ENCODE measurements around the gene REG1B.
"Not testable (repeated sequence)": the region's sequence is repeated elsewhere in the genome, so short reads cannot be mapped to it uniquely, and the experiment has no call there.

The REG1B gene

DNA sequence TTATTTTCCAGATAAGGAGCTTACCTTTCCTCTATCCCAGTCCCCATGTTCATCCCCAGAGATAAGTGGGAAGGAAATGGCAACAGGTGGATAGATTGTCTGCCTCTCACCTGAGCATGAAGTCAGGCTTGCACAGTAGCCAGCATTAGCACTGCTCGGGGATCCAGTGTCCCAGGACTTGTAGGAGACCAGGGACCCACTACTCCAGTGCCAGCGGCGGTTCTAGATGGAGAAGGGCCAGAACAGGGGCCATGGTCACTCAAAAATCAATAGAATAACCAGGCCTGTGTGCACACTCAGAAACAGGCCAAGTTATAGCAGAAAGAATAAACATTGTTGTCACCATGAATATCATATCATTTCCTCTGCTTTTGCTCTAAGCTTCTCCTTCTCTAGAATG, 2.4 kb downstream of the REG1B start:
- FAIRE-seq (no peak), DNase-seq (ENCODE audit: insufficient read length, low spot score) (no peak)

DNA sequence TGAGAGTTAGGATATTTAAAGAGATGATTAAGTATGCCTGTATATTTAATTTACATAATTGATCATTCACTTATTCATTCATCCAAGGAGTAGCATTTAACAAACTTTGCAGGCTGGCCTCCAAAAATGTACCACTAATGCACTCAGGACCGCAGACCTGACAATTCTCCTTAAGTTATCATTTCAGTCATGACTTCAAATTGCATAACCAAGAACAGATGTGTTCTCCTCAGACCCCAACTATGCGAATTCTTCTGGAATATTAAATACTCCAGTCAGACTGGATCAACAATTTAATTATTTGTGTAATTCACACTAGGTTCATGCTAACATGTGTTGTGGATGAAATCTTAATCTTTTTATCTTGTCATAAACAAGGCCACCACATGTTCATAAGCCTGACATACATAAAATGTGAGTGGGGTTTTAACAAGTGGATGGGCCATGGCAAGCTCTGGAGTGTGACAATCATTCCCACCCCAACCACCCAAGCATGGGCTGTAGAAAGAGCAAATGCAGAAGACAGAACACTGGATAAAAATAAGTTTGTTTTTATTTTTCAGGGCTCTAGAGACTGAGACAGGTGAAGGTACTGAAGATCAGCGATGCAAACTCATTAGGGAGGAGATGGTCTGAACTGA, 3.2 kb downstream of the REG1B start:
- FAIRE-seq, result no peak
- no peak for DNase-seq (ENCODE audit: insufficient read length, low spot score)

DNA sequence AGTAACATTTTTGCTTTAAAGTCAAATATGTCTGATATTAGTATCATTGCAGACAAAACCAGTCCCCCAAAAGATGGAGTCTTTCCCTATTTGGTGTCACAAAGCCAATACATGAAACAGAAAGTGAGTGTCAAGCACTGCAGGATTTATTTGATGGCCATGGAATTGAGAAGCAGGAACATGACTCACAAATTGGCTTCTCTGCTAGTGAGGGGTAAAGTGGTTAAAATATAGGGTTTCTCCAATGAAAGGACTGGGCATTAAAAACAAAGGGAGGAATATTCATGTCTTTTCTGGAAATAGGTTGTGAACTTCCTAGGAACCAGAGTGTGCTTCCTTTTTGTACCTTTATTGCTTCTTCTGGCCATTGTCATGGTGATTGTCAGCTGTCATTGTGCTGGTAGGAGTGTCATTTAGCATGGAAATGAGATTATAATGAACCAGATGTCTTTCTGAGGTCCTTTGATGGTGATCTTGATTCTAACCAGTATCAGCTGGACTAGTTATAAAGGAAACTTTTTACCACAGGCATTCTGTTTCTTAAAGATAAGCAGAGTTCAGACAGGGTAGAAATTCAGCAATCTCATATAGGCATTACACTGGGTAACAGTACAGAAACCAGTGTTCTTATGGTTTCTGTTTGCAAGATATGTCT, 4.1 kb downstream of the REG1B start:
- DNase-seq (ENCODE audit: insufficient read length, low spot score), result no peak
- FAIRE-seq, result no peak

DNA sequence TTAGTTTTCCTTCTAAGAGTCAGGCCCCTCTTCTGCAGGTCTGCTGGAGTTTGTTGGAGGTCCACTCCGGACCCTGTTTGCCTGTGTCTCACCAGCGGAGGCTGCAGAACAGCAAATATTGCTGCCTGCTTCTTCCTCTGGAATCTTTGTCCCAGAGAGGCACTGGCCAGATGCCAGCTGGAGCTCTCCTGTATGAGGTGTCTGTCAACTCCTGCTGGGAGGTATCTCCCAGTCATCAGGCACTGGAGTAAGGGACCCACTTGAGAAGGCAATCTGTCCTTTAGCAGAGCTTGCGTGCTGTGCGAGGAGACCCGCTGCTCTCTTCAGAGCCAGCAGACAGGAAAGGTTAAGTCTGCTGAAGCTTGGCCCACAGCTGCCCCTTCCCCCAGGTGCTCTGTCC, 4.8 kb downstream of the REG1B start:
- no peak for FAIRE-seq
- no peak for DNase-seq (ENCODE audit: insufficient read length, low spot score)

DNA sequence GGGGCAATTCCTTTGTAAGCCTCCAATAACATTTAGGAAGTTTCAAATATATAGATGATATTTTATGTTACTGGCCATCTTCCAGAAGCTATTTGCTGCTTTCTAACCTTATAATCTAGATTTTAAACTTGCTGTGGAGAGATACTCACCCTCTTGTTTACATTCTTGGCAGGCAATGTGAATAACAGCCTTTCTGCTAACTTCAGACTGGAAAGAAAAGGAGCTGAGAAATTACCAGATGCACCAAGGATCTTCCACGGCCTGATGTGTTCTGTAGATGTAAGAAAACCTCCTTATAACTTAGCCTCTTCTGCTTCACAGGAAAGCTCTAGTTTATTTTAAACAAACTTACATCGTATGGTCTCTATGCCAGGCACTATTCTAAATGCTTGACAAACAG, 16.7 kb downstream of the REG1B start:
- FAIRE-seq, result no peak
- no peak for DNase-seq (ENCODE audit: insufficient read length, low spot score)

DNA sequence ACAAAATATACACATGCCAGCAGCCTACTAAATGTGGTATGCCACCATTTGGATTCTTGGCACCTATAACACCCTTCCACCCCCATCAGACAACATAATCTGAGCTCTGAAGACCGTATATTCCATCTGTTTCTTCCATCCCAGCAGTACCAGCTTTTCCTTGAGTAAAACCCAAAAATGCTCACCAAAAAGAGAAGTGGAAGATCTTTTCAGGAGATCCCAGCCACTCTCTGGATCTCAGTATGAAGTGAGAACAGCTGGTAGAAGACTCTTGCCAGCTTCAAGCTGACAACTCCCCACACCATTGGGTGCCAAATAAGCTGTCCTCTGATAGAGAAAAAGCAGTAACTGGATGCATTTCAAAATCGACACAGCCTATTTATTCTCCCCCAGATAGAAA, 22.6 kb downstream of the REG1B start:
- FAIRE-seq, result no peak
- DNase-seq (ENCODE audit: insufficient read length, low spot score), result no peak

DNA sequence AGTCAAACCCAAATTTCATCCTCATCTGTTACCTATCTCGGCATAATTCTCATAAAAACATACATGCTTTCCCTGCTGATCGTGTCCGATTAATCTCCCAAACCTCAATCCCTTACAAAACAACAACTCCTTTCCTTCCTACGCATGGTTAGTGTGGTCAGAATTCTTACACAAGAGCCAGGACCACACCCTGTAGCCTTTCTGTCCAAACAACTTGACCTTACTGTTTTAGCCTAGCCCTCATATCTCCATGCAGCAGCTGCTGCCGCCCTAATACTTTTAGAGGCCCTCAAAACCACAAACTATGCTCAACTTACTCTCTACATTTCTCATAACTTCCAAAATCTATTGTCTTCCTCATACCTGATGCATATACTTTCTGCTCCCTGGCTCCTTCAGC, 33.0 kb downstream of the REG1B start:
- FAIRE-seq, result not testable (repeated sequence)

DNA sequence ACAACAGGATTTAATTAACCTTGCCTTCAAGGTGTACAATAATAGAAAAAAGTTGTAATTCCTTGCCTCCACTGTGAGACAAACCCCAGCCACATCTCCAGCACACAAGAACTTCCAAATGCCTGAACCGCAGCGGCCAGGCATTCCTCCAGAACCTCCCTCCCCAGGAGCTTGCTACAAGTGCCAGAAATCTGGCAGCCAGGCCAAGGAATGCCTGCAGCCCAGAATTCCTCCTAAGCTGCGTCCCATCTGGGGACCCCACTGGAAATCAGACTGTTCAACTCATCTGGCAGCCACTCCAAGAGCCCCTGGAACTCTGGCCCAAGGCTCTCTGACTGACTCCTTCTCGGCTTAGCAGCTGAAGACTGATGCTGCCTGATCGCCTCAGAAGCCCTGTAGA, 34.3 kb downstream of the REG1B start:
- not testable (repeated sequence) for FAIRE-seq; DNase-seq (ENCODE audit: insufficient read length, low spot score)

More for the DNA sequence above, 33.0 kb downstream of the REG1B start:
- not testable (repeated sequence) for DNase-seq (ENCODE audit: insufficient read length, low spot score)

DNA sequence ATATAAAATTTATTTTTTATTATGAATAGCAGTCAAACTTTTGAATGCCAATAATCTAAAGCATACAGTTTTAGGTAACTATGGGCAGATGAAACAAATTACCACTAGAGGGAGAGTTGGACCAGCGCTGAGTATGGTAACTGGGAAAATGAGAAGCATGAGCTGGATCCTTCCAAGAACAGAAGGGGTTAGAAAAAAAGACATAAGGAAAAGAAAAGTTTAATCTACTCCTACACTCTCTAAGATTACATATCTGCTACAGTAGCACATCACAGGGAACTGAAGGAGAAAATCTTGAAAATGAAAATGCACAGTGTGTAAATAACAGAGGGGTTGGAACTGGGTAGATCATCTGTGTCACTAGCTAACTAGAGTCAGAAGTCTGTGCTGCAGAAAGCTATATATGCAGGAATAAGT, 46.8 kb downstream of the REG1B start:
- FAIRE-seq (no peak), DNase-seq (ENCODE audit: insufficient read length, low spot score) (peak; percentile 4)

DNA sequence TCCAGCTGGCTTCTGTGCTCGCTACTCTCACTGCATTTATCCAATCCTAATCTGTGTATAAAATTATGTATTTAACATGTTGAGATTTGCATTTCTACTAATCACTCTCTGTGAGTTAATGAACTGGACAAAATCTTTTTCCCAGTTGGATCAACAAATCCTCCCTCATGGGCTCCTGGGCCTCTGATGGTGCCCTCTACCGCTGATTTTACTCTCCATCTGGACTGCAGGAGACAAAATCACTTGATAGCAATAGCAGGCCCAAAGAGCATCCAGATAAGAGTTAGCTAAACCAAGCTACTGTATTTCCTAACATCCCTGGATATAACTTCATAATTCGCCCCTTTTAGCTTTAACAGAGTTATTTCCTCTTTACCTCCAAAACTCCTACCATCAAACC, 47.8 kb downstream of the REG1B start:
- DNase-seq (ENCODE audit: insufficient read length, low spot score) (no peak), FAIRE-seq (no peak)
